Skeletal muscle satellite cell (primary cell): ENCODE results near the gene ITPK1.

ENCODE experiments used
- H3K27me3 ChIP-seq: 2 replicates; pipeline ENCODE4 v1.7.0; 2013; ENCODE audit warnings: low read length; ENCODE audit not compliant: control insufficient read depth, insufficient read depth
- H3K36me3 ChIP-seq: 2 replicates; pipeline ENCODE4 v1.7.0; 2013; ENCODE audit warnings: mild to moderate bottlenecking, control low read depth, low read length; ENCODE audit not compliant: insufficient read depth
- H3K4me1 ChIP-seq: 2 replicates; pipeline ENCODE4 v1.7.0; 2013; ENCODE audit warnings: low read length; ENCODE audit not compliant: control insufficient read depth, insufficient read depth
- H3K4me2 ChIP-seq: 2 replicates; pipeline ENCODE4 v1.7.0; 2013; ENCODE audit warnings: mild to moderate bottlenecking, low read length
- H3K4me3 ChIP-seq: 2 replicates; pipeline ENCODE4 v1.7.0; 2013; ENCODE audit warnings: low read length
- H3K9ac ChIP-seq: 2 replicates; pipeline ENCODE4 v1.7.0; 2013; ENCODE audit warnings: mild to moderate bottlenecking, low read depth, low read length, moderate library complexity
- H3K9me3 ChIP-seq: replicated peaks from 2 replicates; pipeline ENCODE4 v1.7.0; 2013; ENCODE audit warnings: mild to moderate bottlenecking, control low read depth, low read length

ITPK1 gene

DNA sequence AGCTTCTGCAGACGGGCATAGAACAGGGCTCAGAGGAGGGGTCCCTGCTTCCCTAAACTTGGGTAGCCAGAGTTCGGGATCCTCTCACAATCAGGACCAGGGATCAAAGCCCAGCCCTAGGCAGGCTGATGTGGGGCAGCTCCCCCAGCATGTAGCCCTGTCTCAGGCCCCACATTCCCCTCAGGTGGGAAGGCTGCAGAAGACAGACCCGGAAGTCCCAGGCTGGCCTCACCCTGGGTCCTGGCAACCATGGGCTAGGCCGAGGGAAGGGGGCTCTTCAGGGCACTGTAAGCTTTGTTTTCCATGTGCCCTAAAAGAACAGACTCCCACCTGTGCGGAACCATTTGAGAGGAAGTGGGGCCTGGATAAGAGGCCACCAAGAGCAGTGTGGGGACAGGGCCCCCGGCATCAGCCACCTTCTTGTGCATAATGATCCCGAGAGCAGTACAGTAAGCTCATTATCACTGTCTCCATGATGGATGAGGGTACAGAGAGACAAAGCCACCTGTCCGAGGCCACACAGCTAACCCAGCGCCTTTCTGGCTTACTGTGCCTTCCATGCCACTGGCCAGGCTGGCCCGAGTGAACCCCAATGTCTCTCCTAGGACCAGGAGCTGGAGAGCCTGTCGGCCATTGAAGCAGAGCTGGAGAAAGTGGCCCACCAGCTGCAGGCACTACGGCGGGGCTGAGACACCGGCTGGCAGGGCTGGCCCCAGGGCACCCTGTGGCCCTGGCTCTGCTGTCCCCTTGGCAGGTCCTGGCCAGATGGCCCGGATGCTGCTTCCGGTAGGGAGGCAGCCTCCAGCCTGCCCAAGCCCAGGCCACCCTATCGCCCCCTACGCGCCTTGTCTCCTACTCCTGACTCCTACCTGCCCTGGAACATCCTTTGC lies 181.3 kb downstream of the ITPK1 start:
- Histone ChIP-seq H3K9me3 (no peaks in the 10 kb centered on the region), H3K4me2 (no peak overlapping the region), H3K27me3 (peaks cover 4% of the 10 kb centered on the region), H3K4me3 (no peak overlapping the region), H3K36me3 (no peaks in the 10 kb centered on the region), H3K9ac (no peak overlapping the region), H3K4me1 (peaks cover 3% of the 10 kb centered on the region)

DNA sequence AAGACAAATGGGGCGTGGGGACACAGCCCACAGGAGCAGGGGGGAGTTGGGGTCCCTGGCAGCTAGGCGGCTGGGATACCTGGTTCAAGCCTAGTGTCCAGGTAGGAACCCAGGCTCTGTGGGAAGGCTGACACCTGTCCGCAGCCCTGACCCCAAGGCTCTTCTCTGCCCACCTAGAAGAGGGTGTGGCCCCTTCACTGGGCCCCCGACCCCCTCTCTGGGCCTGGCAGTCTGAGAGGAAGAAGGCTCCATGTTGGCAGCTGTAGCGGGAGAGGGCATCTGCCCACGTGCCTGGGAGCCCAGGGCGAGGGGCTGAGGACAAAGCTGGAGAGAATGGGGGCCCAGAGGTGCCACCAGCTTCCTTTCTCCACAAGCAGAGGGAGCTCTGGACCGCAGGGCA lies 182.2 kb downstream of the ITPK1 start:
- Histone ChIP-seq H3K9me3 (no peaks in the 10 kb centered on the region), H3K4me1 (peaks cover 3% of the 10 kb centered on the region), H3K4me3 (no peak overlapping the region), H3K36me3 (no peaks in the 10 kb centered on the region), H3K4me2 (no peak overlapping the region), H3K9ac (no peak overlapping the region), H3K27me3 (peaks cover 4% of the 10 kb centered on the region)

DNA sequence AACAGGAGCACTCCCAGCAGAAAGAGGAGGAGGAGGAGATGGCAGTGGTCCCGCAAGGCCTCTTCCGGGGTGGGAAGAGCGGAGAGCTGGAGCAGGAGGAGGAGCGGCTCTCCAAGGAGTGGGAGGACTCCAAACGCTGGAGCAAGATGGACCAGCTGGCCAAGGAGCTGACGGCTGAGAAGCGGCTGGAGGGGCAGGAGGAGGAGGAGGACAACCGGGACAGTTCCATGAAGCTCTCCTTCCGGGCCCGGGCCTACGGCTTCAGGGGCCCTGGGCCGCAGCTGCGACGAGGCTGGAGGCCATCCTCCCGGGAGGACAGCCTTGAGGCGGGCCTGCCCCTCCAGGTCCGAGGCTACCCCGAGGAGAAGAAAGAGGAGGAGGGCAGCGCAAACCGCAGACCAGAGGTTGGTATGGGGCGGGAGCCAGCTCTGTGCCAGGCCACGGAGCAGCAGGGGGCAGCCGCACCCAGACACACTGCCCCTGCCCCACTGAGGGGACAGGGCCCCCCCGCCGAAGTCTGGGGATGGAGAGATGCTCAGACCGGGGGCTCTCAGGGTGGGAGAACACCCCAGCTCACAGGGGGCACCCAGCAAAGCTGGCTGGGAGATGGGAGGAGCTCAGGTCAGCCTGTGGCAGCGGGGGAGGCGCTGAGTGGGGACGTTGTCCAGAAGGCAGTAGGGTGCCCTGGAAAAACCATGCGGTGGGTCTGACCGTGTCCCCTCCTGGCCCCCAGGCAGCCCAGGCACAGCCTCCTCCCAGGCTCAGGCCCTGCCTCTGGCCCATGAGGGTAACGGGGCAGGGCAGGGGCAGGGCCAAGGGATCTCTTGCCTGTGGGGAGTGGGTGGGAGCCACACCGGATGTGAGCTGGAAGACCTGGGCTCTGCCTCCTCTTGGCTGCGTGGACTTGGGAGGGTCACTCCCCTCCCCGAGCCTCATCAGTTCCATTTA lies 183.0 kb downstream of the ITPK1 start:
- no peaks in the 10 kb centered on the region for H3K36me3 ChIP-seq
- peaks cover 4% of the 10 kb centered on the region for H3K27me3 ChIP-seq
- H3K4me2 ChIP-seq, result no peak overlapping the region
- peaks cover 3% of the 10 kb centered on the region for H3K4me1 ChIP-seq
- no peak overlapping the region for H3K4me3 ChIP-seq
- no peak overlapping the region for H3K9ac ChIP-seq
- H3K9me3 ChIP-seq, result no peaks in the 10 kb centered on the region

DNA sequence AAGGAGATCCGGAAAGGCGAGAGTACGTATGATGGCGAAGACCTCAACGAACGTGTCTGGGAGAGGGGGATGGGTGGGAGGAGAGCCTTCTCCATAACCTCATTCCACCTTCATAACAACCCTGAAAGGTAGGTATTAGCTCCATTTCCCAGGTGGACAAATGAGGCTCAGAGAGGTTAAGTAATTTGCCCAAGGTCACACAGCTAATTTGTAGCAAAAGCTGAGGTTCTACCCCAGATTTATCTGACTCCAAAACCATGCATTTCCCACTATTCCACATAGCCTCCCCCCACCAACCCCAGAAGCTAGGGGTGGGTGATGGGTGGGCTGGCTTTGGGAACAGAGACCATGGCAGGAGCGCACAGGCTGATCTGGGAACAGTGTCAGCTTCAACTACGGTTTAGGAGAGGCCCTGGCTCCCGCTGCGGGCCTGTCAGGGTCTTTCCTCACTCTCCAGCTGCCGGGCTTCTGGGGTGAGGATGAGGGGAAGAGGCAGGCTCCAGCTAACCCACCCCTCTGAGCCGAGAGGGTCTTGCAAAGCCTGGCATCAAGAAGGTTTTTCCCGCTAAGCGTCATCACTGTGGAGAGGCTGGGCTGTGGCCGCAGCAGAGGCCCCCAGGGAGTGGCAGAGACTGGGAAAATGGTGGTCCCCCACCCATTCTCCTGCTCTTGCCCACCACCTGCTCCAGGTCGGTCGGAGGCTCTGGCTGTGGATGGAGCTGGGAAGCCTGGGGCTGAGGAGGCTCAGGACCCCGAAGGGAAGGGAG lies 183.9 kb downstream of the ITPK1 start:
- Histone ChIP-seq H3K36me3 (no peaks in the 10 kb centered on the region), H3K27me3 (peaks cover 10% of the 10 kb centered on the region), H3K4me1 (peaks cover 3% of the 10 kb centered on the region), H3K4me2 (no peak overlapping the region), H3K9me3 (no peaks in the 10 kb centered on the region), H3K9ac (no peak overlapping the region), H3K4me3 (no peak overlapping the region)

DNA sequence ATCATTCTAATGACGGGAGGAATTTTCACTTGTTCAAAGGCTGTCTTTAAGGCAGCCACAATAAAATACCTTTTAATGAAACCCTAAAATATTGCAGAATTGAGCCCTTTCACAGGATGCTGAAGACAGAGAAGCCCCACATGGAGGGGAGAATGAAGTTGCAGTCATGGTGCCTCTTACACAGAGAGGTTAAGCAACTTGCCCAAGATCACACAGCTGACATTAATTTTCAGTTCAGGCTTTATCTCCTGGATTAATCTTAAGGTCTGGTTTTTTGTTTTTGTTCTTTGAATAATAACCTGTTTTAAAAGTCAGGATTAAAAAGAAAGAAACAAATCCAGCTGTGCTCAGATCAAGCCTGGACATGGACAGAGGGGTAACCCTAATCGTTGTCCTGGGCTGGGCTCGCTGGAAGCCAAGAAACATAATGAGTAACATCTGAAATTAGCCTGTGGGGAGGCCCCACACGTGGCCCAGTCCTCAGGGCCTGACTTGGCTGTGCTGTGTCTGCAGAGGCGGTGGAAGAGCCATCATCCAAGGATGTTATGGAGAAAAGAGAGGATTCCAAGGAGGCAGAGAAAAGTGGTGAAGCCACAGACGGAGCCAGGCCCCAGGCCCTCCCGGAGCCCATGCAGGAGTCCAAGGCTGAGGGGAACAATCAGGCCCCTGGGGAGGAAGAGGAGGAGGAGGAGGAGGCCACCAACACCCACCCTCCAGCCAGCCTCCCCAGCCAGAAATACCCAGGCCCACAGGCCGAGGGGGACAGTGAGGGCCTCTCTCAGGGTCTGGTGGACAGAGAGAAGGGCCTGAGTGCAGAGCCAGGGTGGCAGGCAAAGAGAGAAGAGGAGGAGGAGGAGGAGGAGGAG lies 184.8 kb downstream of the ITPK1 start:
- Histone ChIP-seq H3K4me1 (peaks cover 3% of the 10 kb centered on the region), H3K27me3 (peaks cover 19% of the 10 kb centered on the region), H3K9ac (no peak overlapping the region), H3K4me3 (no peak overlapping the region), H3K9me3 (no peaks in the 10 kb centered on the region), H3K36me3 (no peaks in the 10 kb centered on the region), H3K4me2 (no peak overlapping the region)

DNA sequence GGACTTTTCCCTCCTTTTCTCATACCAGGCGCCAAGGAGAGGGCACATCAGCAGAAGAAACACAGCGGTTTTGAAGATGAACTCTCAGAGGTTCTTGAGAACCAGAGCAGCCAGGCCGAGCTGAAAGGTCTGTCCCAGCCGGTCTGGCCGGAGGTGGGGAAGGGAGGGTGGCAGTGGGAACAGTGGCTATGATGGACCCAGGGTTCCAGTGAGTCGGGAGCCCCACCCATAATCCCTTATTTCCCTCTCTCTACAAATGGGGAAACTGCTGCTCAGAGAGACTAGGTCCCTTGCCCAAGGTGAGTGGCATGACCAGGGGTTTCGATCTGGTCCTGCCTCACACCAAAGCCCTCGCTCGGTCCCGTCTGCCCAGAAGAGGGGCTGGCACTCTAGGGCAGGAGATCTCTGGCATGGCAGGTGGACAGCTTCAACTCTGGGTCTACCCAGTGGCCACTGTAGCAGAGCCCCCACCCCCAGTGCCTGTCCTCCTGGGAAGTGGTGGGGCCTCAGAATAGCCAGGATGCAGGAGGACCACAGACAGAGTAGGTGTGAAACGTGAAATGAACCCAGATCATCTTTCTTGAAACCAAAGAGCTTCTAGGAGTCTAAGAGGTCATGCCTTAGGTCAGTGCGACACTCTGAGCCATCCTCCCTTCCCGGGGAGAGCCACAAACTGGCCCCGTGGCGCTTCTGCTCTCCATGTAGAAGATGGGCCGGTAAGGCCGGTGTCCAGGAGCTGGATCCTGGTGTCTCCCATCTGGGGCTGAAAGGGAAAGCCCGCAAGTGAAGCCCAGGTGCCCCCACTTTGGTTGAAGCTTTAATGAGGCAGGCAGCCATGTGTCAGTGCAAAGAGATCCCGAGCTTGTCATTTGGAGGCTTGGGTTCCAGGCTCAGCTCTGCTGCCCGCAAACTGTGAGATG lies 185.8 kb downstream of the ITPK1 start:
- Histone ChIP-seq H3K36me3 (no peaks in the 10 kb centered on the region), H3K4me2 (no peak overlapping the region), H3K9ac (no peak overlapping the region), H3K27me3 (peaks cover 29% of the 10 kb centered on the region), H3K9me3 (no peaks in the 10 kb centered on the region), H3K4me3 (no peak overlapping the region), H3K4me1 (peaks cover 3% of the 10 kb centered on the region)

DNA sequence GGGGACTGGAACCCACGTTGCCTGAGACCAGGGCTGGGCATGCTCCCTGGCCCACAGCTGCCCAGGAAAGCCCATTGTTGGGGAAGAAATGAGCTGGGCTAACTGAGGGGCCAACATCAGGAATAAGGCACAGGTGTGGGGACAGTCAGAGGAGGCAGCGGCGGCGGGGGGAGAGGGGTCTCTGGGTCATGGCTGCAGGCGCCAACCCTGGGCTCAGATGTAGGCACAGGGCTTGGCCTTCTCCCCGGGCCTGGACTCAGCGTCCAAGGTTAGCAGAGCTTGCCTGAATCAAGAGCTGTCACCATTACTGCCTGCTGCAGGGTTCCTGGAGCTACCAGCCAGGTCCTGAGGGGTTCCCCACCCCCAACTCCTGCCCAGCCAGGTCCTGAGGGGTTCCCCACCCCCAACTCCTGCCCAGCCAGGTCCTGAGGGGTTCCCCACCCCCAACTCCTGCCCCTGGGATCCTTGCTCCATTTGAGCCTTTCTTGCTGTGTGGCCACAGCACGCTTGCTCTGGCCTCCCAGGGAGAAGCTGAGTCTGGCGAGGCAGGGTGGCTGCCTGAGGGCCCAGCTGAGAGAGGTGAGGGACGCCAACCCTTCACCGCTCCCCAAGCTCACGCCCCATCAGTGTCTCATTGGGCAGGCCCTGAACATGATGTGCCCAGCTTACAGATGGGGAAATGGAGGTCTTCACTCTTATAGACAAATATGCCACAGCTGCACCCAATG lies 186.6 kb downstream of the ITPK1 start:
- Histone ChIP-seq H3K9ac (no peak overlapping the region), H3K9me3 (no peaks in the 10 kb centered on the region), H3K4me1 (peaks cover 3% of the 10 kb centered on the region), H3K4me2 (no peak overlapping the region), H3K4me3 (no peak overlapping the region), H3K36me3 (no peaks in the 10 kb centered on the region), H3K27me3 (peaks cover 36% of the 10 kb centered on the region)

DNA sequence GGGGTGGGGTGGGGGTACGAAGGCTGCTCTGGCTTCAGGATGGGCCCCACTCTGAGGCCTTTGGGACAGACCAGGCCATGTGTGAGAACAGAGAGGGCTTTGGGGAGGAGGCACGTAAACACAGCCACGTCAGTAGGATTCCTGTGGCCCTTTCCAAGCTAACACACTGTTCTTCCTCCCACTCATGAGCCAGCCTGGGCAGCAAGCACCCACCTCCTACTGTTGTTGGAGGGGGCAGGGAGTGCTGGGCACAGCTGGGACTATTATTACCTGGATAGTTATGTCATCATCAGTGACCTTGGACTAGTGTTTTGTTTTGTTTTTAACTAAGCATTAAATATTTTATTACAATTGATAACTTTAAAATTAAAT lies 187.5 kb downstream of the ITPK1 start:
- H3K4me3 ChIP-seq, result no peak overlapping the region
- no peak overlapping the region for H3K9ac ChIP-seq
- no peaks in the 10 kb centered on the region for H3K9me3 ChIP-seq
- peaks cover 43% of the 10 kb centered on the region for H3K27me3 ChIP-seq
- no peak overlapping the region for H3K4me2 ChIP-seq
- H3K36me3 ChIP-seq, result no peaks in the 10 kb centered on the region
- H3K4me1 ChIP-seq, result peaks cover 3% of the 10 kb centered on the region

DNA sequence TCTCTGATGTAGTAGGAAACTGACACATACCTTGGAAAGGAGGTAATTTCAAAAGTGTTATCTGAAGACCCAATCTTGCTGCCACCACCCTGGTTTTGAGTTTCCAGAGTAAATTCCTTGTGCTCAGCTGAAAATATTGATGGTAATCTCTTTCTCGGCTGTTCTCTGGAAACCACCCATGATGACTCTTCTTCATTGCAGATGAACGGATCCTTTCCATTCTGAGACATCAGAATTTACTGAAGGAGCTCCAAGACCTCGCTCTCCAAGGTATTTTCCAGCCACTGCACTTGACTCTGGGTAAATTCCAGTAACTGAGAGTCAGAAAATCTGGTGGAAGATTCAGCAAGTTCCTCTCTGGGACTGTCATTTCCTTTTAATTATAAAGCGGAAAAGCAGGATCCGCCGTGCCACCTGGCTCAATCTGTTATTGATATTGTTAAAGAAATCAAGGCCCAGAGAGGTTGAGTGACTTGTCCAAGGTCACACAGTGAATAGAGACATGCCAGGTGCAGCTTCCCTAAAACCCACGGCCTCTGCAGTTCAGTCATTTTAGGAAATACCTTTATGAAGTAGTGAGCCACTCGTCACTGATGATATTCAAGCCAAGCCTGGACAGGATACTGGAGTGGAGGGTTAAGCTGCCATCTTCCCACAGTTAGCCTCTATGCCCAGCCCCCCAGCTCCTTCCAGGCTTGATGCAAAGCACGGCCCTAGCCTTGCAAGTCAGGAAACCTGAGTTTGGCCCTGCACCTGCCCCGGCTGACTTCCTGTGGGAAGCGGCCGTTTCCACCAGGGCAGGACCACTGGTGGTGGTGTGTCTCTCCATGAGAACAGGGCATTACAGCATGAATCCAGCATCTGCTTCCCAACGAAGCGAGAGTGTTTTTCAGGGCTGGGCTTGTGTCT lies 188.1 kb downstream of the ITPK1 start:
- Histone ChIP-seq H3K4me1 (peaks cover 3% of the 10 kb centered on the region), H3K9ac (no peak overlapping the region), H3K4me3 (no peak overlapping the region), H3K4me2 (no peak overlapping the region), H3K9me3 (no peaks in the 10 kb centered on the region), H3K36me3 (no peaks in the 10 kb centered on the region), H3K27me3 (peaks cover 43% of the 10 kb centered on the region)
